Bronchial epithelial cell (primary cell): ENCODE results near the gene MTHFD2L. TPM values are rescaled to one million over a fixed set of nuclear protein-coding genes. Genes with fewer than 3 reads are reported as not detected.

Experiments used
- DNase-seq: peaks from one replicate; pipeline ENCODE4 v3.0.0-alpha.2; 2010; ENCODE audit warnings: low read depth
- FAIRE-seq: peaks from 2 replicates; lab custom pipeline; 2011; peaks lifted over from hg19 to GRCh38; lab: Jason Lieb, UNC
- H3K27me3 ChIP-seq: 2 replicates; pipeline ENCODE4 v1.5.1; 2011; ENCODE audit warnings: low read length; ENCODE audit not compliant: control insufficient read depth, insufficient read depth
- H3K36me3 ChIP-seq: 2 replicates; pipeline ENCODE4 v1.5.1; 2011; ENCODE audit warnings: low read length; ENCODE audit not compliant: control insufficient read depth, insufficient read depth
- H3K4me3 ChIP-seq: 2 replicates; pipeline ENCODE4 v1.5.1; 2011; ENCODE audit warnings: mild to moderate bottlenecking, low read depth, low read length, control low read depth
- CTCF ChIP-seq: IDR thresholded peaks from 2 replicates; pipeline ENCODE4 v1.5.1; 2011; ENCODE audit warnings: mild to moderate bottlenecking, moderate library complexity, low read length, control low read depth, inconsistent platforms; ENCODE audit not compliant: insufficient read depth, severe bottlenecking
- total RNA-seq: library from RNA; depleted of rRNA; stranded (reverse); fragments of >200 nt; gene quantifications from 2 replicates; pipeline ENCODE4 v1.2.1, GENCODE V29; 2014

Gene MTHFD2L
- total RNA-seq, 1 donor from 2014 or later = 29.0 TPM

- no peak for FAIRE-seq
- peak; percentile 26 for DNase-seq
- no peak for TF ChIP-seq CTCF
- Histone ChIP-seq H3K27me3 (no peaks in the 10 kb centered on the region), H3K4me3 (no peak overlapping the region), H3K36me3 (no peaks in the 10 kb centered on the region)
Measured at GRCh38 chr4:74292111-74292870, 134.4 kb downstream of the MTHFD2L start.

- DNase-seq (peak; percentile 75), FAIRE-seq (no peak)
- TF ChIP-seq CTCF = no peak
- H3K4me3 ChIP-seq = no peak overlapping the region
- no peaks in the 10 kb centered on the region for H3K36me3 ChIP-seq
- H3K27me3 ChIP-seq = no peaks in the 10 kb centered on the region
Measured at GRCh38 chr4:74293558-74293957, 135.6 kb downstream of the MTHFD2L start.

- no peak for FAIRE-seq
- no peak for TF ChIP-seq CTCF
- no peak overlapping the region for H3K4me3 ChIP-seq
- H3K36me3 ChIP-seq = no peaks in the 10 kb centered on the region
- DNase-seq = no peak
- H3K27me3 ChIP-seq = no peaks in the 10 kb centered on the region
Measured at GRCh38 chr4:74294681-74295080, 136.8 kb downstream of the MTHFD2L start.

GRCh38 chr4:74297539-74297938 is 139.6 kb downstream of the MTHFD2L start:
- Histone ChIP-seq H3K4me3 (no peak overlapping the region), H3K36me3 (no peaks in the 10 kb centered on the region), H3K27me3 (no peaks in the 10 kb centered on the region)
- no peak for TF ChIP-seq CTCF
- DNase-seq (no peak), FAIRE-seq (no peak)

- DNase-seq = no peak
- no peak for TF ChIP-seq CTCF
Measured at GRCh38 chr4:74304095-74304625, 146.2 kb downstream of the MTHFD2L start.

More at GRCh38 chr4:74304095-74304625, 146.2 kb downstream of the MTHFD2L start:
- no peaks in the 10 kb centered on the region for H3K27me3 ChIP-seq
- FAIRE-seq = no peak
- no peak overlapping the region for H3K4me3 ChIP-seq
- H3K36me3 ChIP-seq = no peaks in the 10 kb centered on the region
